ENCODE measurements around the gene TMEM91.
"Not testable (repeated sequence)": the region's sequence is repeated elsewhere in the genome, so short reads cannot be mapped to it uniquely, and the experiment has no call there.

The TMEM91 gene

DNA sequence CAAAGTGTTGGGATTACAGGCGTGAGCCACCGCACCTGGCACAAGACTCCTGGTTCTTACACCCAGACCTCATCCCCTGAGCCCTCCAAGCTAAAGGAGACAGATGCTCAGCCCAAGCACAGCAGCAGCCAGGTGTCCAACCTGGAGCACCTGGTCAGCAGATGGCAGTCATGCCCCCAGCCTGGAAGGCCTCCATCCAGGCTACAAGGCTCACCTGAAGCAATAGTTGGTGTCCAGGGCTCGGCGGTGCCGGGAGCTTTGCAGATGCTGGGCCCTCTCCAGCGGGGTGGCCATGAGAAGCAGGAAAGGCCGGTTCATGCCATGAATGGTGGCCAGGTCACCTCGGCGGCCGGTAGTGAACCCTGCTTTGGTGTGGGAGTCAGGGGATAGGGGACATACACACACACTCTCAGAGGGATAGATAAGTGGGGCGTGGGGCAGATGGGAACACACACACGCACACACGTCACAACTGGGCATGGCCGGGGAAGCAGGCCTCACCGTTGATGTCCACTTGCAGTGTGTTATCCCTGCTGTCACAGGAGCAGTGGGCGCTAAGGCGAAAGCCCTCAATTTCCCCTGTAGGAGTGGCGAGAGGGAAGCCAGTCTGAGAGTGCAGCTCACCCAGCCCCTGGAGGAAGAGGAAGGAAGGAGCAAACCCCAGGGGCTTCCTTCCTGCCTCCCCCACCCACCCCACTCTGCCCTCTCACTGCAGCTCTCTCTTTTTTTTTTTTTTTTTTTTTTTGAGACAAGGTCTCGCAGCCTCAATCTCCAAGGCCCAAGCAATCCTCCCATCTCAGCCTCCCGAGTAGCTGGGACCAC is 34.5 kb upstream of the TMEM91 start:
- Histone ChIP-seq H3K36me3 (ENCODE audit: low read length) (peaks cover 4% of the 10 kb centered on the region; the same call in 1 of the 2 replicates), H4K20me1 (ENCODE audit: low read depth, low read length) (no peaks in the 10 kb centered on the region), H3K9me3 (ENCODE audit: insufficient read depth, low read length) (no peaks in the 10 kb centered on the region), H2AFZ (ENCODE audit: low read depth, low read length, severe bottlenecking) (no peak overlapping the region), H3F3A (ENCODE audit: insufficient read depth) (no peaks in the 10 kb centered on the region), H3K79me2 (ENCODE audit: insufficient read depth, low read length) (peaks cover 4% of the 10 kb centered on the region), H3K4me2 (ENCODE audit: low read depth, low read length, poor library complexity, severe bottlenecking) (no peak overlapping the region), H3K27me3 (ENCODE audit: low read length) (no peaks in the 10 kb centered on the region), H3K9ac (ENCODE audit: low read length) (no peak overlapping the region), H3K9me2 (replicated peaks; ENCODE audit: insufficient read depth, low read length) (no peaks in the 10 kb centered on the region), H3K4me3 (ENCODE audit: insufficient read depth, low read length, poor library complexity, severe bottlenecking) (no peak overlapping the region), H3K27ac (ENCODE audit: low read depth, low read length) (no peak overlapping the region)
- no peak for TF ChIP-seq EZH2phosphoT487 (conservative IDR thresholded peaks at IDR 0.05; ENCODE audit: low read length)
- TF ChIP-seq, protein P1, sequence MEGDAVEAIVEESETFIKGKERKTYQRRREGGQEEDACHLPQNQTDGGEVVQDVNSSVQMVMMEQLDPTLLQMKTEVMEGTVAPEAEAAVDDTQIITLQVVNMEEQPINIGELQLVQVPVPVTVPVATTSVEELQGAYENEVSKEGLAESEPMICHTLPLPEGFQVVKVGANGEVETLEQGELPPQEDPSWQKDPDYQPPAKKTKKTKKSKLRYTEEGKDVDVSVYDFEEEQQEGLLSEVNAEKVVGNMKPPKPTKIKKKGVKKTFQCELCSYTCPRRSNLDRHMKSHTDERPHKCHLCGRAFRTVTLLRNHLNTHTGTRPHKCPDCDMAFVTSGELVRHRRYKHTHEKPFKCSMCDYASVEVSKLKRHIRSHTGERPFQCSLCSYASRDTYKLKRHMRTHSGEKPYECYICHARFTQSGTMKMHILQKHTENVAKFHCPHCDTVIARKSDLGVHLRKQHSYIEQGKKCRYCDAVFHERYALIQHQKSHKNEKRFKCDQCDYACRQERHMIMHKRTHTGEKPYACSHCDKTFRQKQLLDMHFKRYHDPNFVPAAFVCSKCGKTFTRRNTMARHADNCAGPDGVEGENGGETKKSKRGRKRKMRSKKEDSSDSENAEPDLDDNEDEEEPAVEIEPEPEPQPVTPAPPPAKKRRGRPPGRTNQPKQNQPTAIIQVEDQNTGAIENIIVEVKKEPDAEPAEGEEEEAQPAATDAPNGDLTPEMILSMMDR (IDR thresholded peaks at IDR 0.05; ENCODE audit: insufficient read depth, low read length, poor library complexity, severe bottlenecking): no peak

DNA sequence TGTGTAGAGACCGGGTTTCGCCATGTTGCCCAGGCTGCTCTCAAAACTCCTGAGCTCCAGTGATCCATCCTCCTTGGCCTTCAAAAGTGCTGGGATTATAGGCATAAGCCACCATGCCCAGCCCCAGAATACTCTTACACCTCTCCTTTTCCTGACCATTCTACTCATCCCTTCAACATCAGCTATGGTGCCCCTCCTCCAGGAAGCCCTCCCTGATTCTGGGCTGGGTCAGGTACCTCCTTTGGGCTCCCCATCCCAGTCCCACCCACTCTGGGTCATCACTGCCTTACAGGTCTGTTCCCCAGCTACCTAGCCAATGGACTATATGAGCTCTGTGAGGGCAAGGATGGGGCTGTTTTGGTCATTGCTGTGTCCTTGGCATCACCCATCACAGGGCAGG is 32.2 kb upstream of the TMEM91 start:
- Histone ChIP-seq H3F3A (ENCODE audit: insufficient read depth) (no peaks in the 10 kb centered on the region), H2AFZ (ENCODE audit: low read depth, low read length, severe bottlenecking) (no peak overlapping the region), H3K9me3 (ENCODE audit: insufficient read depth, low read length) (no peaks in the 10 kb centered on the region), H3K27me3 (ENCODE audit: low read length) (no peaks in the 10 kb centered on the region), H3K79me2 (ENCODE audit: insufficient read depth, low read length) (peaks cover 12% of the 10 kb centered on the region), H3K4me2 (ENCODE audit: low read depth, low read length, poor library complexity, severe bottlenecking) (no peak overlapping the region), H3K9ac (ENCODE audit: low read length) (no peak overlapping the region), H3K4me3 (ENCODE audit: insufficient read depth, low read length, poor library complexity, severe bottlenecking) (no peak overlapping the region), H4K20me1 (ENCODE audit: low read depth, low read length) (no peaks in the 10 kb centered on the region), H3K27ac (ENCODE audit: low read depth, low read length) (no peak overlapping the region), H3K9me2 (replicated peaks; ENCODE audit: insufficient read depth, low read length) (no peaks in the 10 kb centered on the region), H3K36me3 (ENCODE audit: low read length) (peaks cover 7% of the 10 kb centered on the region; the same call in 1 of the 2 replicates)
- TF ChIP-seq, protein P1 (IDR thresholded peaks at IDR 0.05; ENCODE audit: insufficient read depth, low read length, poor library complexity, severe bottlenecking): no peak
- TF ChIP-seq EZH2phosphoT487 (conservative IDR thresholded peaks at IDR 0.05; ENCODE audit: low read length): no peak

DNA sequence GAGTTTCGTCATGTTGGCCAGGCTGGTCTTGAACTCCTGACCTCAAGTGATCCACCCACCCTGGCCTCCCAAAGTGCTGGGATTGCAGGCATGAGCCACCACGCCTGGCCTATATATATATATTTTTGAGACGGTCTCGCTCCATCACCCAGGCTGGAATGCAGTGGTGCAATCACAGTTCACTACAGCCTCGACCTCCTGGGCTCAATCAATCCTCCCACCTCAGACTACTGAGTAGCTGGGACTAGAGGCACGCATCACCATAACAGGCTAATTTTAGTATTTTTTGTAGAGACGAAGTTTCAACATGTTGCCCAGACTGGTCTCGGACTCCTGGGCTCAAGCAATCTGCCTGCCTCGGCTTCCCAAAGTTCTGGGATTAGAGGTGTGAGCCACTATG is 29.4 kb upstream of the TMEM91 start:
- H3K4me3 ChIP-seq (ENCODE audit: insufficient read depth, low read length, poor library complexity, severe bottlenecking); H3K27me3 ChIP-seq (ENCODE audit: low read length); H3F3A ChIP-seq (ENCODE audit: insufficient read depth); H3K9me3 ChIP-seq (ENCODE audit: insufficient read depth, low read length); H3K27ac ChIP-seq (ENCODE audit: low read depth, low read length); H3K36me3 ChIP-seq (ENCODE audit: low read length); H3K9me2 ChIP-seq (replicated peaks; ENCODE audit: insufficient read depth, low read length); H3K4me2 ChIP-seq (ENCODE audit: low read depth, low read length, poor library complexity, severe bottlenecking); H2AFZ ChIP-seq (ENCODE audit: low read depth, low read length, severe bottlenecking); H3K9ac ChIP-seq (ENCODE audit: low read length); H4K20me1 ChIP-seq (ENCODE audit: low read depth, low read length): not testable (repeated sequence)
- peaks cover 40% of the 10 kb centered on the region for H3K79me2 ChIP-seq (ENCODE audit: insufficient read depth, low read length)

DNA sequence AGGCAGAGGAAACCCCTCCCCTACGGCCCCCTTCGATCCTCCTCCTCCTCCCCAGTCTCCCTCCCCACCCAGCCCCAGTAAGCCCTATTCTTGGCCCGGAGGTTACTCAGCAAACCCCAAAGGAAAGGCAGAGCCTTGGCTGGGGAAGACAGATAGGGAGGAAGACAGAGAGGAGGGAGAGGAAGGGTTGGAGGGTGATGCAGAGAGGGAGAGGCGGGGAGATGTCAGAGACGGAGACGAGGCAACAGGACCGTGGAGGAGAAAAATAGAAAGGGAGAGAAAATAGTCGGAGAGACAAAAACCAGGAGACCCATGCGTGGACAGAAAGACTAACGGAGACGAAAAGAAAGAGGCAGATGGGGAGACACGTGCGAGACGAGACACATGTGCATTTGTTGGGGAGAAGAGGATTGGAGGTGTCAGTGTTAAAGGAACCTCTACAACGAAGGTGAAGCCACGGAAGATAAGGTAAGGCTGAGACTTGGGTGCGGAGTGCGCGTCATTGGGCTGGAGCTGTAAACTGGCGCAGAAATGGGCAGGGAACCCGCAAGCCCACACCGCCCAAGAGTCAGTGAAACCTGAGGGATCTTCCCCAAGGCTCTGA is 25.5 kb upstream of the TMEM91 start:
- Histone ChIP-seq H3K9ac (ENCODE audit: low read length) (peak overlapping the region; percentile 94), H3K27ac (ENCODE audit: low read depth, low read length) (peak overlapping the region; percentile 86), H3K4me3 (ENCODE audit: insufficient read depth, low read length, poor library complexity, severe bottlenecking) (peak overlapping the region; percentile 92), H3F3A (ENCODE audit: insufficient read depth) (peaks cover 4% of the 10 kb centered on the region; the same call in 1 of the 2 replicates), H3K9me3 (ENCODE audit: insufficient read depth, low read length) (no peaks in the 10 kb centered on the region), H3K27me3 (ENCODE audit: low read length) (no peaks in the 10 kb centered on the region), H4K20me1 (ENCODE audit: low read depth, low read length) (peaks cover 4% of the 10 kb centered on the region; the same call in 1 of the 2 replicates), H3K9me2 (replicated peaks; ENCODE audit: insufficient read depth, low read length) (no peaks in the 10 kb centered on the region), H3K4me2 (ENCODE audit: low read depth, low read length, poor library complexity, severe bottlenecking) (peak overlapping the region; percentile 74), H3K36me3 (ENCODE audit: low read length) (peaks cover 3% of the 10 kb centered on the region; the same call in 1 of the 2 replicates), H3K79me2 (ENCODE audit: insufficient read depth, low read length) (peaks cover 53% of the 10 kb centered on the region), H2AFZ (ENCODE audit: low read depth, low read length, severe bottlenecking) (no peak overlapping the region)
- TF ChIP-seq, protein P1 (IDR thresholded peaks at IDR 0.05; ENCODE audit: insufficient read depth, low read length, poor library complexity, severe bottlenecking): no peak
- no peak for TF ChIP-seq EZH2phosphoT487 (conservative IDR thresholded peaks at IDR 0.05; ENCODE audit: low read length)

Measured in SU-DHL-6 (cell line).